ENCODE results near the gene SORT1. TPM values are rescaled to one million over a fixed set of nuclear protein-coding genes. Genes with fewer than 3 reads are reported as not detected.
"Not testable (repeated sequence)": the region's sequence is repeated elsewhere in the genome, so short reads cannot be mapped to it uniquely, and the experiment has no call there.

The SORT1 gene
- total RNA-seq, 1 experiment from 2014 or later = 41.1 TPM

GRCh38 chr1:109412551-109412950, 14.8 kb upstream of the SORT1 start:
- no peak for DNase-seq
- no peaks in the 10 kb centered on the region for H3K27me3 ChIP-seq
- H3K9me3 ChIP-seq (replicated peaks) = no peaks in the 10 kb centered on the region
- H3K4me1 ChIP-seq = no peaks in the 10 kb centered on the region
- no peak overlapping the region for H3K4me3 ChIP-seq
- H3K27ac ChIP-seq = no peak overlapping the region
- H3K36me3 ChIP-seq = peaks cover 86% of the 10 kb centered on the region

- no peak overlapping the region for H3K27ac ChIP-seq
- peaks cover 62% of the 10 kb centered on the region for H3K36me3 ChIP-seq
- no peaks in the 10 kb centered on the region for H3K27me3 ChIP-seq
- H3K9me3 ChIP-seq (replicated peaks) = no peaks in the 10 kb centered on the region
- H3K4me1 ChIP-seq = no peaks in the 10 kb centered on the region
- no peak for DNase-seq
- H3K4me3 ChIP-seq = no peak overlapping the region
Observed at GRCh38 chr1:109404838-109405237, 7.1 kb upstream of the SORT1 start.

GRCh38 chr1:109402025-109402424, 4.3 kb upstream of the SORT1 start:
- Histone ChIP-seq H3K4me3 (no peak overlapping the region), H3K27ac (no peak overlapping the region), H3K4me1 (peaks cover 12% of the 10 kb centered on the region), H3K9me3 (replicated peaks) (no peaks in the 10 kb centered on the region), H3K36me3 (peaks cover 37% of the 10 kb centered on the region), H3K27me3 (no peaks in the 10 kb centered on the region)
- no peak for DNase-seq

- Histone ChIP-seq H3K4me3 (no peak overlapping the region), H3K27ac (no peak overlapping the region), H3K27me3 (no peaks in the 10 kb centered on the region), H3K4me1 (peaks cover 21% of the 10 kb centered on the region), H3K36me3 (peaks cover 28% of the 10 kb centered on the region), H3K9me3 (replicated peaks) (no peaks in the 10 kb centered on the region)
- no peak for DNase-seq
Observed at GRCh38 chr1:109400035-109400655, 2.4 kb upstream of the SORT1 start.

- Histone ChIP-seq H3K36me3 (peaks cover 22% of the 10 kb centered on the region), H3K27me3 (no peaks in the 10 kb centered on the region), H3K4me3 (no peak overlapping the region), H3K27ac (no peak overlapping the region), H3K4me1 (peaks cover 25% of the 10 kb centered on the region), H3K9me3 (replicated peaks) (no peaks in the 10 kb centered on the region)
- peak; percentile 25 to 87 for DNase-seq
Observed at GRCh38 chr1:109399326-109399957, 1.7 kb upstream of the SORT1 start.

GRCh38 chr1:109398343-109399225, 866 bp upstream of the SORT1 start:
- Histone ChIP-seq H3K9me3 (replicated peaks) (no peaks in the 10 kb centered on the region), H3K36me3 (peaks cover 18% of the 10 kb centered on the region), H3K4me3 (peak overlapping the region; percentile 62), H3K4me1 (peaks cover 32% of the 10 kb centered on the region), H3K27me3 (no peaks in the 10 kb centered on the region), H3K27ac (peak overlapping the region; percentile 43)
- DNase-seq = no peak

GRCh38 chr1:109396871-109397580, 692 bp downstream of the SORT1 start:
- Histone ChIP-seq H3K27me3 (no peaks in the 10 kb centered on the region), H3K9me3 (replicated peaks) (no peaks in the 10 kb centered on the region), H3K36me3 (peaks cover 6% of the 10 kb centered on the region), H3K27ac (no peak overlapping the region), H3K4me3 (peak overlapping the region; percentile 62), H3K4me1 (peaks cover 43% of the 10 kb centered on the region)
- peak; percentile 10 to 19 for DNase-seq

GRCh38 chr1:109396513-109396839, 1.2 kb downstream of the SORT1 start:
- H3K27ac ChIP-seq = no peak overlapping the region
- DNase-seq = no peak
- H3K4me3 ChIP-seq = peak overlapping the region; percentile 62
- peaks cover 43% of the 10 kb centered on the region for H3K4me1 ChIP-seq
- H3K27me3 ChIP-seq = no peaks in the 10 kb centered on the region
- H3K9me3 ChIP-seq (replicated peaks) = no peaks in the 10 kb centered on the region
- peaks cover 4% of the 10 kb centered on the region; the same call in 1 of the 2 replicates for H3K36me3 ChIP-seq

- peak in 1 of 2 experiments; percentile 20 for DNase-seq
- Histone ChIP-seq H3K4me1 (peaks cover 43% of the 10 kb centered on the region), H3K4me3 (peak overlapping the region; percentile 62), H3K36me3 (no peaks in the 10 kb centered on the region; the same call in 1 of the 2 replicates), H3K27ac (no peak overlapping the region), H3K9me3 (replicated peaks) (no peaks in the 10 kb centered on the region), H3K27me3 (no peaks in the 10 kb centered on the region)
Observed at GRCh38 chr1:109395602-109396512, 1.9 kb downstream of the SORT1 start.

GRCh38 chr1:109395282-109395599, 2.5 kb downstream of the SORT1 start:
- not testable (repeated sequence) for H3K4me3 ChIP-seq, DNase-seq
- peaks cover 43% of the 10 kb centered on the region for H3K4me1 ChIP-seq

GRCh38 chr1:109394591-109395281, 3.0 kb downstream of the SORT1 start:
- no peak overlapping the region for H3K4me3 ChIP-seq
- no peaks in the 10 kb centered on the region for H3K36me3 ChIP-seq
- H3K27me3 ChIP-seq = no peaks in the 10 kb centered on the region
- peaks cover 43% of the 10 kb centered on the region for H3K4me1 ChIP-seq
- DNase-seq = no peak
- H3K27ac ChIP-seq = no peak overlapping the region
- H3K9me3 ChIP-seq (replicated peaks) = no peaks in the 10 kb centered on the region

More at GRCh38 chr1:109395282-109395599, 2.5 kb downstream of the SORT1 start:
- not testable (repeated sequence) for H3K27ac ChIP-seq; H3K9me3 ChIP-seq (replicated peaks); H3K36me3 ChIP-seq; H3K27me3 ChIP-seq

GRCh38 chr1:109393617-109394233, 4.0 kb downstream of the SORT1 start:
- Histone ChIP-seq H3K4me1 (peaks cover 35% of the 10 kb centered on the region), H3K9me3 (replicated peaks) (no peaks in the 10 kb centered on the region), H3K4me3 (peak overlapping the region; percentile 35), H3K36me3 (no peaks in the 10 kb centered on the region), H3K27me3 (no peaks in the 10 kb centered on the region), H3K27ac (peak overlapping the region; percentile 81)
- DNase-seq = no peak

Data from SJCRH30 (cell line).